ENCODE measurements around the gene COCH.
"Not testable (repeated sequence)": the region's sequence is repeated elsewhere in the genome, so short reads cannot be mapped to it uniquely, and the experiment has no call there.

Gene COCH

DNA sequence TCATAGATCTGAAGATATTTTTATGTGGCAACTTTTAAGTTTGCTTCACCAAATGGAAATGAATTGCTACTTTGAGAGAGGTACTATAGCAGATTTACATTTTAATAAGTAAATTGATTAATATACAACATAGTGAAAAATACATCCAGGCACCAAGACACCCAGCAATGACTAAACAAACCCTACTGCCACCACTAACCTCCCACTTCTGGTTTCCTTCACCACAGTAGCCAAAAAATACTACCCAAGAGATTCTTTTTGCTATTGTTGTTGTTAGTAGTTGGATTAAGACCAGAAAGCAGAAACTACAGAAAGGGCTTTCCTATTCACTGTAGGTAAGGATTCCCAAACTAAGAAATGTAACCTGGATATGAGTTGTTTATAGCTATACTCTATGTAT, 54.1 kb downstream of the COCH start:
- no peak for DNase-seq (ENCODE audit: low spot score)

DNA sequence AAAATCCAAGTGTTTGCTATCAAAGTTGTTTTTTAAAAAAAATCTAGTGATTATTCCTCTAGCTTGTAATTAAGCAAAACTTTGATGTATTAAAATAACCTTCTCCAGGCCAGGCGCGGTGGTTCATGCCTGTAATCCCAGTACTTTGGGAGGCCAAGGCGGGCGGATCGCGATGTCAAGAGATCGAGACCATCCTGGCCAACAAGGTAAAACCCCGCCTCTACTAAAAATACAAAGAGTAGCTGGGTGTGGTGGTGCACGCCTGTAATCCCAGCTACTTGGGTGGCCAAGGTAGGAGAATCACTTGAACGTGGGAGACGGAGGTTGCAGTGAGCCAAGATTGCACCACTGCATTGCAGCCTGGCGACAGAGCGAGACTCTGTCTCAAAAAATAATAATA, 59.6 kb downstream of the COCH start:
- DNase-seq (ENCODE audit: low spot score): not testable (repeated sequence)

DNA sequence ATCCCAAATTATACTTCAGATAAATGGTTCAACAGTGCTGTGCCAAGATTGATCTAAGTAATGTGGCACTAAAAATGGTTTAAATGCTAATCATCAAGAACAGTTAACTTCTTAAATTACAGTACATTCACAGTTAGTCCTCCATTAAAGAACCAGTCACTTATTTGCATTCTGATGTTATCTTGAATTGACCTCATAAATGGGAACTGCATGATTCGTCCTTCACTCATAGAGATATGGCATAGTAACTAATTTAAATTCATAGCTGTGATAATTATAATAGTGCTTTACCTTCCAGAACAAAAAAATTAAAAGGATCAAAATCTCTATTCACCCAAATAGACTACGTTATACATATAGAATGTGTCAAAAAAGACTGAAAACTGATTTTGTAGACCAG, 61.1 kb downstream of the COCH start:
- DNase-seq (ENCODE audit: low spot score): peak; percentile 39

DNA sequence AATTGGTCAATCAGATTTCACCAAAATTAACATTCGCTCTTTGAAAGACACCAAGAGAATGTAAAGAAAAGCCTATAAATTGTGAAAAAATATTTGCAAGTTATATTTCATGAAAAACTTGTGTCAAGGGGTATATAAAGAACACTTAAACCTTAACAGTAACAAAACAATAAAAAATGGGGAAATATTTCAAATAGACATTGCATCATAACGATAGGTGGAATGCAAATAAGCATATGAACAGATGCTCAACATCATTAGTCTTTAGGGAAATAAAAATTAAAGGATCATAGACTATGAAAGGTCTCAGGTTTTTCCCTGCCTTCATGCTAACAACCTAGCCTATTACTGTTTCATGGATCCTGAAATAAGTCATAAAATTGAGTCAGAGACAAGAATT, 64.3 kb downstream of the COCH start:
- no peak for DNase-seq (ENCODE audit: low spot score)

Data from RKO (cell line).